Stimulated activated CD8-positive, alpha-beta memory T cell treated with anti-CD3 and anti-CD28 coated beads, Interleukin-2, amount 100 ng/mL, for 1 hour (primary cell): ENCODE results near the gene SCGB1D4.
A peak's percentile ranks its signal among the peaks of the same experiment; 100 is the strongest.
"Not testable (repeated sequence)": the region's sequence is repeated elsewhere in the genome, so short reads cannot be mapped to it uniquely, and the experiment has no call there.

Source experiments
- DNase-seq, 2 donors: peaks; one replicate each; pipeline ENCODE4 v3.0.0-alpha.2; 2020; ENCODE audit warnings: low read depth in 2 of 2

SCGB1D4 gene

GRCh38 chr11:62298975-62299374, at the start of gene SCGB1D4:
TSS of gene SCGB1D4 (minus strand) at chr11:62299075. CDS start at chr11:62299010, 65 bp downstream.
- no peak for DNase-seq

GRCh38 chr11:62345861-62346260, 47.0 kb upstream of the SCGB1D4 start:
- no peak for DNase-seq

GRCh38 chr11:62344210-62344609, 45.3 kb upstream of the SCGB1D4 start:
- no peak for DNase-seq

GRCh38 chr11:62343646-62344190, 44.8 kb upstream of the SCGB1D4 start:
- not testable (repeated sequence) for DNase-seq

GRCh38 chr11:62341588-62341987, 42.7 kb upstream of the SCGB1D4 start:
- no peak for DNase-seq

GRCh38 chr11:62340269-62340901, 41.5 kb upstream of the SCGB1D4 start:
- DNase-seq, result peak; percentile 35 to 41

GRCh38 chr11:62338218-62338617, 39.3 kb upstream of the SCGB1D4 start:
- no peak for DNase-seq

GRCh38 chr11:62337303-62338181, 38.7 kb upstream of the SCGB1D4 start, which contains the start of gene ASRGL1:
TSS of gene ASRGL1 (plus strand) at chr11:62337448. CDS start at chr11:62337978, 530 bp downstream.
- DNase-seq, result peak; percentile 56 to 65

GRCh38 chr11:62336949-62337302, 38.1 kb upstream of the SCGB1D4 start:
- DNase-seq, result not testable (repeated sequence)

- DNase-seq, result no peak
Observed at GRCh38 chr11:62333768-62334167, 34.9 kb upstream of the SCGB1D4 start.

GRCh38 chr11:62331264-62331663, 32.4 kb upstream of the SCGB1D4 start:
- not testable (repeated sequence) for DNase-seq

- not testable (repeated sequence) for DNase-seq
Observed at GRCh38 chr11:62327541-62327940, 28.7 kb upstream of the SCGB1D4 start.

GRCh38 chr11:62326719-62327118, 27.8 kb upstream of the SCGB1D4 start:
- not testable (repeated sequence) for DNase-seq

- not testable (repeated sequence) for DNase-seq
Observed at GRCh38 chr11:62325781-62326180, 26.9 kb upstream of the SCGB1D4 start.

GRCh38 chr11:62324731-62325556, 26.1 kb upstream of the SCGB1D4 start:
- peak in 1 of 2 donors; percentile 14 for DNase-seq

- no peak for DNase-seq
Observed at GRCh38 chr11:62322524-62322923, 23.6 kb upstream of the SCGB1D4 start.

GRCh38 chr11:62315431-62315830, 16.6 kb upstream of the SCGB1D4 start:
- DNase-seq, result no peak

- no peak for DNase-seq
Observed at GRCh38 chr11:62309991-62310390, 11.1 kb upstream of the SCGB1D4 start.

- no peak for DNase-seq
Observed at GRCh38 chr11:62307950-62308349, 9.1 kb upstream of the SCGB1D4 start.

- no peak for DNase-seq
Observed at GRCh38 chr11:62306227-62306626, 7.4 kb upstream of the SCGB1D4 start.

GRCh38 chr11:62295504-62295903, 3.4 kb downstream of the SCGB1D4 start:
- no peak for DNase-seq

GRCh38 chr11:62280452-62280851, 18.4 kb downstream of the SCGB1D4 start:
- no peak for DNase-seq
